Type B pancreatic cell (in vitro differentiated cells): ENCODE measurements around the gene HRNR. TPM values are rescaled to one million over a fixed set of nuclear protein-coding genes. Genes with fewer than 3 reads are reported as not detected.

Experiments
- DNase-seq: peaks from one replicate; pipeline ENCODE4 v3.0.0; 2021; ENCODE audit warnings: mixed read lengths; ENCODE audit not compliant: unreplicated experiment; ENCODE audit errors: extremely low spot score
- H3K27ac Mint-ChIP-seq: 2 replicates; pipeline ENCODE4 v1.8.0; 2021; ENCODE audit warnings: mild to moderate bottlenecking, mixed read lengths
- H3K27me3 Mint-ChIP-seq: 2 replicates; pipeline ENCODE4 v1.8.0; 2021; ENCODE audit warnings: mixed read lengths
- H3K36me3 Mint-ChIP-seq: 2 replicates; pipeline ENCODE4 v1.8.0; 2021; ENCODE audit warnings: mixed read lengths
- H3K4me1 Mint-ChIP-seq: one replicate; pipeline ENCODE4 v1.8.0; 2021; ENCODE audit warnings: mixed read lengths; ENCODE audit not compliant: unreplicated experiment
- H3K4me3 Mint-ChIP-seq: 2 replicates; pipeline ENCODE4 v1.8.0; 2021; ENCODE audit warnings: mild to moderate bottlenecking, mixed read lengths
- H3K9me3 Mint-ChIP-seq: 2 replicates; pipeline ENCODE4 v1.8.0; 2021; ENCODE audit warnings: mixed read lengths
- total RNA-seq: library from RNA; stranded (reverse); gene quantifications from 2 replicates; pipeline ENCODE4 v1.2.1, GENCODE V29; 2021; ENCODE audit warnings: low replicate concordance
- TF ChIP-seq, protein P1 (sequence below): fragments of 200-600 bp; sonication (generic); conservative IDR thresholded peaks from 2 replicates; pipeline ENCODE4 v1.5.0; 2021; ENCODE audit warnings: antibody characterized with exemption, mild to moderate bottlenecking

The HRNR gene
- total RNA-seq, 1 donor from 2014 or later = not detected

GRCh38 chr1:152191260-152191659 is 32.7 kb downstream of the HRNR start:
- DNase-seq = no peak
- no peak overlapping the region for H3K4me3 Mint-ChIP-seq
- no peaks in the 10 kb centered on the region for H3K36me3 Mint-ChIP-seq
- no peaks in the 10 kb centered on the region for H3K4me1 Mint-ChIP-seq
- H3K9me3 Mint-ChIP-seq = peaks cover 5% of the 10 kb centered on the region
- TF ChIP-seq, protein P1, sequence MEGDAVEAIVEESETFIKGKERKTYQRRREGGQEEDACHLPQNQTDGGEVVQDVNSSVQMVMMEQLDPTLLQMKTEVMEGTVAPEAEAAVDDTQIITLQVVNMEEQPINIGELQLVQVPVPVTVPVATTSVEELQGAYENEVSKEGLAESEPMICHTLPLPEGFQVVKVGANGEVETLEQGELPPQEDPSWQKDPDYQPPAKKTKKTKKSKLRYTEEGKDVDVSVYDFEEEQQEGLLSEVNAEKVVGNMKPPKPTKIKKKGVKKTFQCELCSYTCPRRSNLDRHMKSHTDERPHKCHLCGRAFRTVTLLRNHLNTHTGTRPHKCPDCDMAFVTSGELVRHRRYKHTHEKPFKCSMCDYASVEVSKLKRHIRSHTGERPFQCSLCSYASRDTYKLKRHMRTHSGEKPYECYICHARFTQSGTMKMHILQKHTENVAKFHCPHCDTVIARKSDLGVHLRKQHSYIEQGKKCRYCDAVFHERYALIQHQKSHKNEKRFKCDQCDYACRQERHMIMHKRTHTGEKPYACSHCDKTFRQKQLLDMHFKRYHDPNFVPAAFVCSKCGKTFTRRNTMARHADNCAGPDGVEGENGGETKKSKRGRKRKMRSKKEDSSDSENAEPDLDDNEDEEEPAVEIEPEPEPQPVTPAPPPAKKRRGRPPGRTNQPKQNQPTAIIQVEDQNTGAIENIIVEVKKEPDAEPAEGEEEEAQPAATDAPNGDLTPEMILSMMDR = no peak
- peaks cover 6% of the 10 kb centered on the region for H3K27me3 Mint-ChIP-seq
- no peak overlapping the region for H3K27ac Mint-ChIP-seq

- DNase-seq = no peak
- Mint-ChIP-seq H3K4me1 (no peaks in the 10 kb centered on the region), H3K27me3 (peaks cover 8% of the 10 kb centered on the region), H3K27ac (no peak overlapping the region), H3K9me3 (peaks cover 5% of the 10 kb centered on the region), H3K36me3 (no peaks in the 10 kb centered on the region), H3K4me3 (no peak overlapping the region)
- TF ChIP-seq, protein P1 = no peak
These were observed 33.4 kb downstream of the HRNR start for GRCh38 chr1:152190589-152190988.

DNA sequence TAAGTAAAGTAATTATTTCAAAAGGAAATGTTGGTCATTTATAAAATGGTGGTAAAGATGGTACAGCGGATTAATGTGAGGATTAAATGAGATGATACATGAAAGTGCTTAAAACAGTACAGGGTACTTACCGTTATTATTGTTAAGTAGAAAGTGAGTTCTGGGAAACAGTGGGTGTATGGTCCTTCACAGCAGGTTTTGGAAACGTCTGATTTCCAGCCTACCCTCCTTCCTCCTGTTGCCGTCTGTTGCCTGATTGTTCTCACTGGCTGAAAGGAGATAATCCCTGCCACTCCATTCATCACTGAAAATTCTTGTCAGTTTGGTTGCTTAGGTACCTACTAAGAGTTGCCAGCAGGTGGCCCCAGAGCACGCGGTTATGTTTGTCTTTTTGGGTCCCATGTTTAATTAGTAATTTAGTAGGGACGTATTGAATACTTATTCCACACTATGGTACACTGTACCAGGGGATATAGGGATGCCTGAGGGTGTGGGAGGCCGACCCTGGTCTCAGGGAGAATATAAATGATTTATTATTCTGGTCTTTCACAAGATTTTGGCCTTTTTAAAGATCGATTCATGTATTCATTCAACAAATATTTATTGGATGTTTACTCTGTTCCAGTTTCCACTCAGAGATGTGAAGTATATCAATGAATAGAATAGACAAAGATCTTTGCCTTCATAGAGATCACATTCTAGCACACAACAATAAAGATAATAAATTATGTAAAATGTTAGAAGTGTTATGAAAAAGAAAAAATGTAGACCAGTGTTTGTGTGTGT is 34.1 kb downstream of the HRNR start:
- H3K4me3 Mint-ChIP-seq = no peak overlapping the region
- H3K36me3 Mint-ChIP-seq = no peaks in the 10 kb centered on the region
- no peak for DNase-seq
- TF ChIP-seq, protein P1 = peak; percentile 60
- peaks cover 5% of the 10 kb centered on the region for H3K9me3 Mint-ChIP-seq
- no peaks in the 10 kb centered on the region for H3K4me1 Mint-ChIP-seq
- peaks cover 14% of the 10 kb centered on the region for H3K27me3 Mint-ChIP-seq
- no peak overlapping the region for H3K27ac Mint-ChIP-seq

DNA sequence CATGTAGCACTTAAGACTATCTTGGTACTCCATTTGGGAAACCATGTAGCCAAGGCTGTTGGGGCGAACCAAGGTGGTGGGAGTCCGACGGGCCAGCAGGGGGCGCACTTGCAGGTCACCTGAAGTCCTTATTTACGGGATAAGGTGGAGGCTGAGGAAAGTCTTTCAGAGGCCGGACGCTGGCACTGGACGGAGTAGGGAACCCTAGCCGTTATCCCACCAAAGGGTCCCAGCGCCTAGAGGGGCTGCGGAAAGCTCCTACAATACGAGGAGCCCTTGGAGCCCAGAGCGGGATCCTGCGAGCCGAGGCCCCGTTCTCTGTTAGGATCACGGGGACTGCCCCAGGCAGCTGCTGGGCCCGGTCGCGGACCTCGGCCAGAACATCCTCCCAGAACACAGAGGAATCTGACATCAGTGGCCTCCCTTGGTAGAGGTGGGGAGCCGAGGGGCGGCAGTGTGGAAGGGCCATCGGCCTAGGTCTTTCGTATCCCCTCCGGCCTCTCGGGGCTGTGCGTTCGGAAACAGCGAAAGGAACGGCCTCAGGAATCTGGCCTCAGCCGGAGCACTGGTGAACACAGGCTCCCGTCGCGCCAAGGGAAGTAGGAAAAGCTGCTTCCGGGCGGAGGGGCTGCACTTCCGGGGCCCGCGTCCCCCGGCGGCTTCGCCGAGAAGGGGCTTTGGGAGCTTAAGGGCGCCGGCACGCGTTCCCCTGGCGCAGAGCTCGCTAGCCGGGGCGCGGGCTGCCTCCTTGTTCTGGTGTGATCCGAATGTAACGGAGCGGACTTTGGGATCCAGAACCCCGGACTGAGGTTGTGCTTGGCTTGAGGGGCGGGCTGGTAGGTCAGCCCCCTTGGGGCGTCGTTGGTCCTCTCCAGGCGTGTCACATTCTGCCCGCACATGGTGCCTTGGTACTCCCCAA is 35.1 kb downstream of the HRNR start:
- Mint-ChIP-seq H3K27me3 (peaks cover 15% of the 10 kb centered on the region), H3K9me3 (peaks cover under 1% of the 10 kb centered on the region), H3K4me1 (no peaks in the 10 kb centered on the region), H3K27ac (no peak overlapping the region), H3K4me3 (no peak overlapping the region), H3K36me3 (no peaks in the 10 kb centered on the region)
- TF ChIP-seq, protein P1 = peak; percentile 50
- no peak for DNase-seq

DNA sequence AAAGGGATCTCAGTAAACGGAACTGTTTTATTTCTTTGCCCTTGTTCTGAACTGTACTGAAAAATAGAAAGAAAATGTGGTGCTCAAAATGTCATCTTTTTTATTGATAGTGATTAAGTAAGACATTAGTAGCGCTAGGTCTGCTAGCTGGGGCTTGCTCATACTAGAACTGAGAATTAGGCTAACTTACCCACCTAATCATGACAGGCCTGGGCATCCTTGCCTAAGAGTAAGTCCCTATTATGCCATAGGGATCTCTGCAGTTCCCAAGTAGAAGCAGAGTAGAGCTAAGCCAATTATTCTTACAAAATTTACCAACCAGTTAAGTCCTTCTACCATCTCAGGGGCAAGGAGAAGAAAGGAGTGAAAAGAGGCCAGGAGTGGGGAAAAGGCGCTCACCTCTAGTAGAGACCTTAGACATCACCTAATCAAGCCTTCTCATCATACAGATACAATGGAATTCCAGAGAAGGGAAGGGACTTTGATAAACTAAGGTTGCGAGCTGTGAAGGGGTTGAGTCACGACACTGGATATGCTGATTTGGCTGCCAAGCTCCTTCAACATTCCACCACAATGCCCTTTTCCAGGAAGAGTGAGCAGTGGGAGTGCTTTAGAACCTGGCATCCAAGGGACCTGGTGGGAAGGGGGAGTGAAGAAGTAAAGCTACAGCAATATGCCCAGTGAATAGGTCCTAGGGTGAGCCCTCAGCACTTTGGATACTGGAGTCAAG is 37.3 kb downstream of the HRNR start:
- H3K4me3 Mint-ChIP-seq = no peak overlapping the region
- no peaks in the 10 kb centered on the region for H3K9me3 Mint-ChIP-seq
- H3K36me3 Mint-ChIP-seq = no peaks in the 10 kb centered on the region
- TF ChIP-seq, protein P1 = no peak
- no peak for DNase-seq
- H3K4me1 Mint-ChIP-seq = no peaks in the 10 kb centered on the region
- peaks cover 15% of the 10 kb centered on the region for H3K27me3 Mint-ChIP-seq
- H3K27ac Mint-ChIP-seq = no peak overlapping the region
